Ishikawa (cell line): ENCODE data around the gene ASAP2.

Experiments
- CEBPB ChIP-seq: IDR thresholded peaks from 2 replicates; pipeline ENCODE4 v1.6.1; 2012
- CREB1 ChIP-seq: IDR thresholded peaks from 2 replicates; pipeline ENCODE4 v1.6.1; 2012; ENCODE audit warnings: low read depth
- EGR1 ChIP-seq: IDR thresholded peaks from 2 replicates; pipeline ENCODE4 v1.6.1; 2012
- EP300 ChIP-seq: IDR thresholded peaks from 2 replicates; pipeline ENCODE4 v1.6.1; 2012; ENCODE audit warnings: borderline replicate concordance
- FOXM1 ChIP-seq: IDR thresholded peaks from 2 replicates; pipeline ENCODE4 v1.6.1; 2012; ENCODE audit warnings: low read depth, borderline replicate concordance
- NFIC ChIP-seq: IDR thresholded peaks from 2 replicates; pipeline ENCODE4 v1.6.1; 2012
- RAD21 ChIP-seq: IDR thresholded peaks from 2 replicates; pipeline ENCODE4 v1.6.1; 2012; ENCODE audit warnings: low read depth
- TAF1 ChIP-seq: IDR thresholded peaks from 2 replicates; pipeline ENCODE4 v1.6.1; 2012; ENCODE audit warnings: low read depth, mild to moderate bottlenecking
- TCF12 ChIP-seq: IDR thresholded peaks from 2 replicates; pipeline ENCODE4 v1.6.1; 2012; ENCODE audit warnings: low read depth
- TEAD4 ChIP-seq: IDR thresholded peaks from 2 replicates; pipeline ENCODE4 v1.6.1; 2012
- YY1 ChIP-seq: IDR thresholded peaks from 2 replicates; pipeline ENCODE4 v1.6.1; 2012; ENCODE audit warnings: low read depth
- ZBTB7A ChIP-seq: IDR thresholded peaks from 2 replicates; pipeline ENCODE4 v1.6.1; 2012; ENCODE audit warnings: low read depth
- TF ChIP-seq, protein P1 (sequence below): IDR thresholded peaks from 2 replicates; pipeline ENCODE4 v1.6.1; 2012
- TF ChIP-seq, protein P2 (sequence below): IDR thresholded peaks from 2 replicates; pipeline ENCODE4 v1.6.1; 2012
- TF ChIP-seq, protein P3 (sequence below): IDR thresholded peaks from 2 replicates; pipeline ENCODE4 v1.6.1; 2012; ENCODE audit warnings: low read depth, mild to moderate bottlenecking

Gene ASAP2

DNA sequence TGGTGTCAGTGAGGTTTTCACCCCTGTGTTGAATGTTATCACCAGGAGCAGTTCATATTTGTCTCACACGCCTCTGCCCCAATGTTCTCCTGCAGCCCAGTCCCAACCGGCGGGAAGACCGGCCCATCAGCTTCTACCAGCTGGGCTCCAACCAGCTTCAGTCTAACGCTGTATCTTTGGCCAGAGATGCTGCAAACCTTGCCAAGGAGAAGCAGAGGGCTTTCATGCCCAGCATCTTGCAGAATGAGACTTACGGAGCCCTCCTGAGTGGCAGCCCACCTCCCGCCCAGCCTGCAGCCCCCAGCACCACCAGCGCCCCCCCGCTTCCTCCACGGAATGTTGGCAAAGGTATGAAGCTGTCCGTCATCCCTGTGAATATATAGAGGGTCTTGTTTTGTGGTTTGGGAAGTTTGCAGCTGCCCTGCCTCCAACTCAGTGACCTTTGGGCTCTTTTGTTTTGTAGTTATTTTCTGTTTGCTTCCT is 181.6 kb downstream of the ASAP2 start:
- TF ChIP-seq NFIC: no peak
- no peak for TF ChIP-seq TAF1
- TF ChIP-seq TCF12: no peak
- TF ChIP-seq, protein P1, sequence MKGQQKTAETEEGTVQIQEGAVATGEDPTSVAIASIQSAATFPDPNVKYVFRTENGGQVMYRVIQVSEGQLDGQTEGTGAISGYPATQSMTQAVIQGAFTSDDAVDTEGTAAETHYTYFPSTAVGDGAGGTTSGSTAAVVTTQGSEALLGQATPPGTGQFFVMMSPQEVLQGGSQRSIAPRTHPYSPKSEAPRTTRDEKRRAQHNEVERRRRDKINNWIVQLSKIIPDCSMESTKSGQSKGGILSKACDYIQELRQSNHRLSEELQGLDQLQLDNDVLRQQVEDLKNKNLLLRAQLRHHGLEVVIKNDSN: no peak
- TF ChIP-seq, protein P2, sequence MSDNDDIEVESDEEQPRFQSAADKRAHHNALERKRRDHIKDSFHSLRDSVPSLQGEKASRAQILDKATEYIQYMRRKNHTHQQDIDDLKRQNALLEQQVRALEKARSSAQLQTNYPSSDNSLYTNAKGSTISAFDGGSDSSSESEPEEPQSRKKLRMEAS: no peak
- TF ChIP-seq ZBTB7A: no peak
- no peak for TF ChIP-seq CREB1
- no peak for TF ChIP-seq EP300
- no peak for TF ChIP-seq YY1
- no peak for TF ChIP-seq TEAD4
- TF ChIP-seq, protein P3, sequence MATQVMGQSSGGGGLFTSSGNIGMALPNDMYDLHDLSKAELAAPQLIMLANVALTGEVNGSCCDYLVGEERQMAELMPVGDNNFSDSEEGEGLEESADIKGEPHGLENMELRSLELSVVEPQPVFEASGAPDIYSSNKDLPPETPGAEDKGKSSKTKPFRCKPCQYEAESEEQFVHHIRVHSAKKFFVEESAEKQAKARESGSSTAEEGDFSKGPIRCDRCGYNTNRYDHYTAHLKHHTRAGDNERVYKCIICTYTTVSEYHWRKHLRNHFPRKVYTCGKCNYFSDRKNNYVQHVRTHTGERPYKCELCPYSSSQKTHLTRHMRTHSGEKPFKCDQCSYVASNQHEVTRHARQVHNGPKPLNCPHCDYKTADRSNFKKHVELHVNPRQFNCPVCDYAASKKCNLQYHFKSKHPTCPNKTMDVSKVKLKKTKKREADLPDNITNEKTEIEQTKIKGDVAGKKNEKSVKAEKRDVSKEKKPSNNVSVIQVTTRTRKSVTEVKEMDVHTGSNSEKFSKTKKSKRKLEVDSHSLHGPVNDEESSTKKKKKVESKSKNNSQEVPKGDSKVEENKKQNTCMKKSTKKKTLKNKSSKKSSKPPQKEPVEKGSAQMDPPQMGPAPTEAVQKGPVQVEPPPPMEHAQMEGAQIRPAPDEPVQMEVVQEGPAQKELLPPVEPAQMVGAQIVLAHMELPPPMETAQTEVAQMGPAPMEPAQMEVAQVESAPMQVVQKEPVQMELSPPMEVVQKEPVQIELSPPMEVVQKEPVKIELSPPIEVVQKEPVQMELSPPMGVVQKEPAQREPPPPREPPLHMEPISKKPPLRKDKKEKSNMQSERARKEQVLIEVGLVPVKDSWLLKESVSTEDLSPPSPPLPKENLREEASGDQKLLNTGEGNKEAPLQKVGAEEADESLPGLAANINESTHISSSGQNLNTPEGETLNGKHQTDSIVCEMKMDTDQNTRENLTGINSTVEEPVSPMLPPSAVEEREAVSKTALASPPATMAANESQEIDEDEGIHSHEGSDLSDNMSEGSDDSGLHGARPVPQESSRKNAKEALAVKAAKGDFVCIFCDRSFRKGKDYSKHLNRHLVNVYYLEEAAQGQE: no peak
- no peak for TF ChIP-seq CEBPB
- no peak for TF ChIP-seq FOXM1
- no peak for TF ChIP-seq EGR1
- TF ChIP-seq RAD21: no peak

DNA sequence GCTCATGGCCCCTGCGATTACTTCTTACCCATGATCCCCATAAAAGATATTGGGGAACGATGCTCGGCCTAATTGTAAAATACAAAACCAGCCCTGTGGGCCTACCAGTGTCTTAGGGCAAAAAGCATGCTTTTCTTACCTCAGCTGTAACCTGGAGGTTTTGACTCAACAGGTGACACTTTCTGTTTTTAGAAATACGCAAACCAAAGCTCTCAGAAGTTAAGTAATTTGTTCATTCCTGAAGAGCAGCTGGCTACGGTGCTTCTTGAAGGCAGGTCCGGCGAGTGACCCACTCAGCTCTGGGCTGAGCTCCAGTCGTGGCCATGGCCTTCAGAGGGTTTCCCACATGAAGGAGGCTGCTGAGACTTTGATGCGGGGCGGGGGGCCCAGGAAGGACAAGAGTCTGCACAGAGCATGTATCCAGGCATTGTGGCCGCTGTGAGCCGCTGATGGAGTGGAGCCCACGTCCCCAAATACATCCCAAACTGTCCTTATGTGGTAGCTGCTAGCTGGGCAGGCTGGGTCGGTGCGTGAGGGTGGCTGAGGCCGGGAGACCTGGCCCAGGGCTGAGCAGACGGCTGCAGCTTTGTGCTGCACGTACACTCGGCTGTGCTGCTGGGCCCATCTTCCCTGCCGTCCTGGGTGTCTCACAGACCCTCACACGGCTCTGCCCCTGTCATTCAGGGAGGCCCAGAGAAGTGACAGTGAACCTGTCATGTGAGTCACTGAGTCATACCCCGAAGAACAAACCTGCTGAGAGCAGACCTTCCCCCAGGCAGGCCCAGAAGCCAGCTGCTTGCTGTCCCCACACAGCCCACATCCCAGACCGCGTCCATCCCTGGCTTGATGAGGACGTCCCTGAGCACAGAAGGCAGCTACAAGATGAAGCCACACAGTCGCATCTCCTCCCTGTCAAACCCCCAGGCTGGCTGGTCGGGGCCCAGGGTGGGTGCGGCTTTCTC is 182.6 kb downstream of the ASAP2 start:
- no peak for TF ChIP-seq ZBTB7A
- no peak for TF ChIP-seq EP300
- no peak for TF ChIP-seq CREB1
- TF ChIP-seq TAF1: no peak
- no peak for TF ChIP-seq NFIC
- TF ChIP-seq, protein P3: no peak
- no peak for TF ChIP-seq YY1
- TF ChIP-seq, protein P1: no peak
- TF ChIP-seq TEAD4: no peak
- TF ChIP-seq FOXM1: no peak
- TF ChIP-seq CEBPB: no peak
- TF ChIP-seq, protein P2: no peak
- no peak for TF ChIP-seq EGR1
- no peak for TF ChIP-seq TCF12
- TF ChIP-seq RAD21: no peak

DNA sequence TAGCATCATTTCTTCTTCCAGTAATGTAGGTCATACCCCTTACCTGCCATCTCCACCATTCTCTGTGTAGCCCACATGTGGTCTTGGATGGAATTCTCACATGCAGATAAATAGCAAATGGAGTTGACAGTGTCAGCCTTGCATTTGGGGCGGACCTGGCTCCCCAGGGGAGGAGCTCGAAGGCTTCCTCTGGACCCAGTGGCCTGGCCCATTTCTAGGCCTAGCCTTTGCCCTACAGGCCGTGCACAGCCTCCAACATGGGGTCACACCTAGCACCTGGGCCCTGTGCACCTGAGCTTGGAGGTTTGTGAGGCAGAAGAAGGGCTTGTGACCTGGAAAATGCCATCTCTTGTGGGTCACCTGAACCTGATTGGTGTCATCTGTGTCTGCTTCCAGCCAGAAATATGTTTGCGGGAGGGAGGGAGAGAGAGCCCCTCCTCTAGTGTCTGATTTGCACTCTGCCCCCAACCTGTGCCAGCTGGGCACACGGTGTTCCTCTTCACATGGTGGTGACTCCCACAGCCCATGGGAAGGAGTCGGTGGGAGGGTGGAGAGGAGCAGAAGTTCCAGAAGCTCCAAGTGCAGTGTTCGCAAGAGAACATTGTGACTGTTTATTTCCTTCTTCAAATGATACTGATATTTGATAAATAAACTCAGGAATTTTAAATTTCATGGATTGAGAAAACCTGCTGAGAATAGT is 183.7 kb downstream of the ASAP2 start:
- TF ChIP-seq NFIC: no peak
- no peak for TF ChIP-seq ZBTB7A
- no peak for TF ChIP-seq FOXM1
- no peak for TF ChIP-seq TEAD4
- TF ChIP-seq, protein P1: no peak
- no peak for TF ChIP-seq CREB1
- TF ChIP-seq, protein P3: no peak
- TF ChIP-seq EP300: no peak
- no peak for TF ChIP-seq CEBPB
